H9 (cell line): Measurements from ENCODE around the gene KLF2. TPM values are rescaled to one million over a fixed set of nuclear protein-coding genes. Genes with fewer than 3 reads are reported as not detected.
A peak's percentile ranks its signal among the peaks of the same experiment; 100 is the strongest.

ENCODE experiments used
- DNase-seq: peaks from one replicate; pipeline ENCODE4 v3.0.0-alpha.2; 2017
- H2AFZ ChIP-seq: one replicate; pipeline ENCODE4 v1.6.1; 2013; ENCODE audit warnings: mild to moderate bottlenecking, low read length, control low read depth, moderate library complexity
- H2AK5ac ChIP-seq: 2 replicates; pipeline ENCODE4 v1.6.1; 2013; ENCODE audit warnings: low read length, control low read depth, mixed read lengths; ENCODE audit not compliant: insufficient read length
- H2BK120ac ChIP-seq: one replicate; pipeline ENCODE4 v1.6.1; 2013; ENCODE audit warnings: low read depth, mild to moderate bottlenecking, low read length, control low read depth, inconsistent platforms; ENCODE audit not compliant: poor library complexity, severe bottlenecking
- H2BK12ac ChIP-seq: 2 replicates; pipeline ENCODE4 v1.6.1; 2013; ENCODE audit warnings: low read length, control low read depth, mixed read lengths, low read depth; ENCODE audit not compliant: insufficient read length
- H2BK15ac ChIP-seq: 2 replicates; pipeline ENCODE4 v1.6.1; 2013; ENCODE audit warnings: low read depth, low read length, control low read depth
- H2BK20ac ChIP-seq: one replicate; pipeline ENCODE4 v1.6.1; 2013; ENCODE audit warnings: low read depth, mild to moderate bottlenecking, low read length, control low read depth, inconsistent platforms; ENCODE audit not compliant: poor library complexity, severe bottlenecking
- H2BK5ac ChIP-seq: 2 replicates; pipeline ENCODE4 v1.6.1; 2013; ENCODE audit warnings: low read length, control low read depth, mixed read lengths; ENCODE audit not compliant: insufficient read length
- H3K14ac ChIP-seq: 2 replicates; pipeline ENCODE4 v1.6.1; 2013; ENCODE audit warnings: low read length, control low read depth; ENCODE audit not compliant: insufficient read depth
- H3K18ac ChIP-seq: 2 replicates; pipeline ENCODE4 v1.6.1; 2013; ENCODE audit warnings: low read depth, mild to moderate bottlenecking, mixed read lengths, low read length, control low read depth; ENCODE audit not compliant: insufficient read length
- H3K23ac ChIP-seq: 2 replicates; pipeline ENCODE4 v1.6.1; 2013; ENCODE audit warnings: low read length, control low read depth, mixed read lengths, low read depth; ENCODE audit not compliant: insufficient read length
- H3K23me2 ChIP-seq: 2 replicates; pipeline ENCODE4 v1.6.1; 2013; ENCODE audit warnings: low read depth, mild to moderate bottlenecking, mixed read lengths, low read length, control low read depth; ENCODE audit not compliant: insufficient read length, poor library complexity, severe bottlenecking
- H3K27ac ChIP-seq: 2 replicates; pipeline ENCODE4 v1.5.1; 2013; ENCODE audit warnings: low read length, control low read depth, mixed read lengths, low read depth; ENCODE audit not compliant: insufficient read length
- H3K27me3 ChIP-seq: 2 replicates; pipeline ENCODE4 v1.6.1; 2013; ENCODE audit warnings: low read length, control low read depth, inconsistent platforms; ENCODE audit not compliant: insufficient read depth
- H3K4ac ChIP-seq: 2 replicates; pipeline ENCODE4 v1.6.1; 2013; ENCODE audit warnings: low read depth, mild to moderate bottlenecking, control low read depth, inconsistent platforms, low read length, moderate library complexity
- H3K4me1 ChIP-seq: 2 replicates; pipeline ENCODE4 v1.6.1; 2013; ENCODE audit warnings: low read length, control low read depth, inconsistent platforms; ENCODE audit not compliant: insufficient read depth
- H3K4me2 ChIP-seq: 2 replicates; pipeline ENCODE4 v1.6.1; 2013; ENCODE audit warnings: low read length, control low read depth, mixed read lengths; ENCODE audit not compliant: insufficient read length, insufficient read depth
- H3K56ac ChIP-seq: 2 replicates; pipeline ENCODE4 v1.6.1; 2013; ENCODE audit warnings: low read depth, mild to moderate bottlenecking, mixed read lengths, low read length, control low read depth; ENCODE audit not compliant: insufficient read length
- H3K79me1 ChIP-seq: 2 replicates; pipeline ENCODE4 v1.6.1; 2013; ENCODE audit warnings: low read depth, mild to moderate bottlenecking, moderate library complexity, low read length, control low read depth, inconsistent platforms; ENCODE audit not compliant: insufficient read depth, poor library complexity, severe bottlenecking
- H3K79me2 ChIP-seq: 2 replicates; pipeline ENCODE4 v1.6.1; 2013; ENCODE audit warnings: low read length, control low read depth, inconsistent platforms; ENCODE audit not compliant: insufficient read depth
- H3K9ac ChIP-seq: 2 replicates; pipeline ENCODE4 v1.6.1; 2013; ENCODE audit warnings: low read length, control low read depth, mixed read lengths; ENCODE audit not compliant: insufficient read length; ENCODE audit errors: extremely low read depth
- H3K9me3 ChIP-seq: one replicate; pipeline ENCODE4 v1.6.1; 2013; ENCODE audit warnings: low read depth, low read length, inconsistent platforms; ENCODE audit not compliant: control insufficient read depth
- H3T11ph ChIP-seq: one replicate; pipeline ENCODE4 v1.6.1; 2013; ENCODE audit warnings: mild to moderate bottlenecking, low read length, control low read depth, inconsistent platforms
- H4K20me1 ChIP-seq: one replicate; pipeline ENCODE4 v1.6.1; 2013; ENCODE audit not compliant: control insufficient read depth, insufficient read length, insufficient read depth
- H4K5ac ChIP-seq: 2 replicates; pipeline ENCODE4 v1.6.1; 2013; ENCODE audit warnings: low read depth, mild to moderate bottlenecking, mixed read lengths, low read length, control low read depth; ENCODE audit not compliant: insufficient read length
- H4K8ac ChIP-seq: replicated peaks from 2 replicates; pipeline ENCODE4 v1.6.1; 2013; ENCODE audit warnings: low read length, control low read depth, mixed read lengths, low read depth; ENCODE audit not compliant: insufficient read length
- H4K91ac ChIP-seq: 2 replicates; pipeline ENCODE4 v1.6.1; 2013; ENCODE audit warnings: low read depth, mild to moderate bottlenecking, moderate library complexity, mixed read lengths, low read length, control low read depth; ENCODE audit not compliant: insufficient read length
- H3K27ac Mint-ChIP-seq, 3 experiments: 2 replicates in 2 of 3; 3 replicates in 1 of 3; pipeline ENCODE4 v1.8.0; 2020 to 2021; ENCODE audit warnings: mixed read lengths in 3 of 3, mild to moderate bottlenecking in 1 of 3, moderate library complexity in 1 of 3
- H3K27me3 Mint-ChIP-seq: 2 replicates; pipeline ENCODE4 v1.8.0; 2021; ENCODE audit warnings: low read depth, mild to moderate bottlenecking, moderate library complexity, mixed read lengths
- H3K36me3 Mint-ChIP-seq, 3 experiments: 2 replicates in 2 of 3; 3 replicates in 1 of 3; pipeline ENCODE4 v1.8.0; 2020 to 2021; ENCODE audit warnings: low read depth in 3 of 3, mixed read lengths in 3 of 3; ENCODE audit not compliant: insufficient read depth in 1 of 3
- H3K4me1 Mint-ChIP-seq, 2 experiments: 2 replicates each; pipeline ENCODE4 v1.8.0; 2020; ENCODE audit warnings: mixed read lengths in 2 of 2
- H3K4me3 Mint-ChIP-seq, 2 experiments: 2 replicates in 1 of 2; 3 replicates in 1 of 2; pipeline ENCODE4 v1.8.0; 2020 to 2021; ENCODE audit warnings: mild to moderate bottlenecking in 2 of 2, mixed read lengths in 2 of 2, moderate library complexity in 1 of 2
- H3K9me3 Mint-ChIP-seq, 2 experiments: 2 replicates in 1 of 2; 3 replicates in 1 of 2; pipeline ENCODE4 v1.8.0; 2020; ENCODE audit warnings: mild to moderate bottlenecking in 2 of 2, mixed read lengths in 2 of 2, moderate library complexity in 1 of 2
- WGBS: extraction: QIAGEN DNeasy Blood & Tissue Kit; methylation state at CpG from one replicate; pipeline ENCODE4 v1.1.7; 2013; ENCODE audit warnings: missing lambda C conversion rate, low lambda C conversion rate, mixed read lengths; ENCODE audit not compliant: insufficient read length; ENCODE audit errors: extremely low coverage; 5-methylcytosine and 5-hydroxymethylcytosine counted together
- total RNA-seq: library from RNA; stranded (reverse); gene quantifications from 2 replicates; pipeline ENCODE4 v1.2.1, GENCODE V29; 2021
- TF ChIP-seq, protein P1 (sequence below): fragments of 200-600 bp; sonication (generic); conservative IDR thresholded peaks from 3 replicates; pipeline ENCODE4 v1.8.0; 2021; ENCODE audit warnings: antibody characterized with exemption, mild to moderate bottlenecking

Gene KLF2
- total RNA-seq, 1 experiment from 2014 or later, result 0.33 TPM

DNA sequence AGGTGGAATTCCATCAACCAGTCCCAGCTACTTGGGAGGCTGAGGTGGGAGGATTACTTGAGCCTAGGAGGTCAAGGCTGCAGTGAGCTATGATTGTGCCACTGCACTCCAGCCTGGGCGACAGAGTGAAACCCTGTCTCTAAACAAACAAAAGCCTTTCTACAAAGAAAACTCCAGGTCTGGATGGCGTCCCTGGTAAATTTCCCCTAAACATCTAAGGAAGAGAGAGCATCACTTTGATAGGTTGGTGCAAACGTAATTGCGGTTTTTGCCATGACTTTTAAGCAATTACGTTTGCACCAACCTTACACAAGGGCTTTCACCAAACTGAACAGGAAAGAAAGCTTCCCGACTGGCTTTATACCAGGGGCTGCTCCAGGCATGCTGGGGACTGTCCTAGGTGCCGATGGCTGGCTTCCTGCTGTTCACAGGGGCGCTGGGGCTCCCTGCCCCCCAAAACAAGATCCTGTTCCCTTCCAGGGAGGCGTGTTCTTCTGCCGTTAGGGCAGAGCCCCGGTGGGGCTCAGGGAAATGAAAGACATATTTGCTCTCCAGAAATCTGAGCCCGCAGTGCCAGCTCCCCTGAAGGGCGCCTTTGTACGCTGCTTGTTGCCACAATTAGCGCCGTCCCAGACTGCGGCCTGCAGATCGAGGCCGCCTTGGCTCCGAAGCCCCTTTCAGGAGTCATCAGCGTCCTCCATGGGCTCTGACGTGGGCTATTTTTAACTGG lies 38.7 kb upstream of the KLF2 start:
- Histone ChIP-seq H2AK5ac (no peak overlapping the region), H3K23ac (no peak overlapping the region), H3K4ac (no peak overlapping the region), H3K23me2 (no peaks in the 10 kb centered on the region), H2BK15ac (no peak overlapping the region), H3K27me3 (no peaks in the 10 kb centered on the region), H3K79me1 (no peaks in the 10 kb centered on the region), H3T11ph (no peak overlapping the region), H3K9me3 (no peaks in the 10 kb centered on the region), H4K91ac (no peak overlapping the region), H4K20me1 (no peaks in the 10 kb centered on the region), H2BK12ac (no peak overlapping the region), H3K27ac (no peak overlapping the region), H4K8ac (no peak overlapping the region), H3K4me2 (peak overlapping the region; percentile 28), H2BK120ac (no peak overlapping the region), H3K18ac (no peak overlapping the region), H3K14ac (no peak overlapping the region; the same call in 1 of the 2 replicates), H3K9ac (no peak overlapping the region), H4K5ac (no peak overlapping the region), H2AFZ (no peak overlapping the region), H2BK20ac (no peak overlapping the region), H3K79me2 (no peaks in the 10 kb centered on the region), H2BK5ac (no peak overlapping the region), H3K4me1 (no peaks in the 10 kb centered on the region), H3K56ac (no peak overlapping the region)
- DNase-seq, result no peak
- no peak overlapping the region; a peak in 1 of 7 replicates for H3K27ac Mint-ChIP-seq
- no peaks in the 10 kb centered on the region for H3K36me3 Mint-ChIP-seq
- H3K27me3 Mint-ChIP-seq, result peaks cover 6% of the 10 kb centered on the region
- H3K9me3 Mint-ChIP-seq, result no peaks in the 10 kb centered on the region; a peak in 2 of 5 replicates
- no peak overlapping the region for H3K4me3 Mint-ChIP-seq
- peaks cover 3 to 24% of the 10 kb centered on the region in 2 experiments for H3K4me1 Mint-ChIP-seq
- TF ChIP-seq, protein P1, sequence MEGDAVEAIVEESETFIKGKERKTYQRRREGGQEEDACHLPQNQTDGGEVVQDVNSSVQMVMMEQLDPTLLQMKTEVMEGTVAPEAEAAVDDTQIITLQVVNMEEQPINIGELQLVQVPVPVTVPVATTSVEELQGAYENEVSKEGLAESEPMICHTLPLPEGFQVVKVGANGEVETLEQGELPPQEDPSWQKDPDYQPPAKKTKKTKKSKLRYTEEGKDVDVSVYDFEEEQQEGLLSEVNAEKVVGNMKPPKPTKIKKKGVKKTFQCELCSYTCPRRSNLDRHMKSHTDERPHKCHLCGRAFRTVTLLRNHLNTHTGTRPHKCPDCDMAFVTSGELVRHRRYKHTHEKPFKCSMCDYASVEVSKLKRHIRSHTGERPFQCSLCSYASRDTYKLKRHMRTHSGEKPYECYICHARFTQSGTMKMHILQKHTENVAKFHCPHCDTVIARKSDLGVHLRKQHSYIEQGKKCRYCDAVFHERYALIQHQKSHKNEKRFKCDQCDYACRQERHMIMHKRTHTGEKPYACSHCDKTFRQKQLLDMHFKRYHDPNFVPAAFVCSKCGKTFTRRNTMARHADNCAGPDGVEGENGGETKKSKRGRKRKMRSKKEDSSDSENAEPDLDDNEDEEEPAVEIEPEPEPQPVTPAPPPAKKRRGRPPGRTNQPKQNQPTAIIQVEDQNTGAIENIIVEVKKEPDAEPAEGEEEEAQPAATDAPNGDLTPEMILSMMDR, result no peak
- WGBS, result no CpG with 5 or more reads among the region's 22 CpGs
